Nasal cavity respiratory epithelium epithelial cell of viscerocranial mucosa (primary cell): ENCODE measurements around the gene UBE2D4. TPM values are rescaled to one million over a fixed set of nuclear protein-coding genes. Genes with fewer than 3 reads are reported as not detected.

Experiments used
- total RNA-seq: library from RNA; depleted of rRNA; stranded (reverse); fragments of >200 nt; gene quantifications from 2 replicates; pipeline ENCODE4 v1.2.3, GENCODE V29; 2014

Gene UBE2D4
- total RNA-seq = 5.6 and 6.5 TPM in 2 replicates

GRCh38 chr7:43925984-43926797 lies at the start of gene UBE2D4:
Gene UBE2D4, plus strand, starts transcription at chr7:43926436. Its CDS starts 97 bp downstream, at chr7:43926533.

GRCh38 chr7:43906331-43907010 lies 19.8 kb upstream of the UBE2D4 start, which contains the start of gene URGCP:
Gene URGCP, minus strand, starts transcription at chr7:43906596. Its CDS starts 21 bp downstream, at chr7:43906575.

GRCh38 chr7:43997532-43997931 lies 71.3 kb downstream of the UBE2D4 start, which contains the start of gene SPDYE1:
Gene SPDYE1, plus strand, starts transcription at chr7:43997897. Its CDS starts 2,053 bp downstream, at chr7:43999950.

Other genes with a start within 250 kb of the UBE2D4 start
- gene COA1, start 196.9 kb upstream of the UBE2D4 start, total RNA-seq = 45.5 and 48.3 TPM in 2 replicates
- gene BLVRA, start 167.8 kb upstream of the UBE2D4 start, total RNA-seq = 26.7 and 28.8 TPM in 2 replicates
- gene MRPS24, start 56.9 kb upstream of the UBE2D4 start, total RNA-seq = 46.5 and 70.4 TPM in 2 replicates
- gene URGCP, start 19.8 kb upstream of the UBE2D4 start, total RNA-seq = 33.5 and 37.7 TPM in 2 replicates
- not detected in 2 replicates for gene SPDYE1, start 71.5 kb downstream of the UBE2D4 start, total RNA-seq
- gene DBNL, start 118.3 kb downstream of the UBE2D4 start, total RNA-seq = 35.5 and 104 TPM in 2 replicates
- not detected in 2 replicates for gene PGAM2, start 139.1 kb downstream of the UBE2D4 start, total RNA-seq
- gene POLM, start 156.1 kb downstream of the UBE2D4 start, total RNA-seq = 6.5 and 7.9 TPM in 2 replicates
- 1.3 and 2.4 TPM in 2 replicates for gene AEBP1, start 177.9 kb downstream of the UBE2D4 start, total RNA-seq
- 103 and 110 TPM in 2 replicates for gene POLD2, start 197.1 kb downstream of the UBE2D4 start, total RNA-seq
- gene MYL7, start 214.9 kb downstream of the UBE2D4 start, total RNA-seq = 0.34 and 0.43 TPM in 2 replicates